ENCODE measurements around the gene LIN7A. TPM values are rescaled to one million over a fixed set of nuclear protein-coding genes. Genes with fewer than 3 reads are reported as not detected.
A peak's percentile ranks its signal among the peaks of the same experiment; 100 is the strongest.

The LIN7A gene
- total and polyA plus RNA-seq, 4 donors: 4.0 to 21.7 (median 6.6) TPM

GRCh38 chr12:80861641-80862378 is 75.9 kb downstream of the LIN7A start:
- no peak for ATAC-seq (ENCODE audit: insufficient read depth, low FRiP score)
- 59 to 71% methylated on average over 2 of the region's 2 CpGs for WGBS, 2 donors

GRCh38 chr12:80860928-80861327 is 76.8 kb downstream of the LIN7A start:
- Histone ChIP-seq H3K9me3 (ENCODE audit: control insufficient read depth in 4 of 4, insufficient read depth in 3 of 4, low read length in 3 of 4) (no peaks in the 10 kb centered on the region), H3K4me3 (no peak overlapping the region), H3K27me3 (ENCODE audit: control insufficient read depth in 3 of 3, insufficient read depth in 3 of 3, low read length in 2 of 3) (no peaks in the 10 kb centered on the region), H3K9ac (ENCODE audit: insufficient read depth in 1 of 2, low read length in 2 of 2) (no peak overlapping the region), H3K27ac (ENCODE audit: low read depth in 1 of 2, low read length in 1 of 2) (no peak overlapping the region), H3K4me1 (ENCODE audit: control insufficient read depth in 5 of 5, insufficient read depth in 5 of 5, low read length in 5 of 5) (peaks cover 0 to 40% (median 8%) of the 10 kb centered on the region in 5 donors), H3K36me3 (ENCODE audit: control insufficient read depth in 4 of 4, insufficient read depth in 4 of 4, low read length in 4 of 4) (no peaks in the 10 kb centered on the region)
- DNase-seq (no peak), ATAC-seq (ENCODE audit: insufficient read depth, low FRiP score) (peak; percentile 27)
- no peak for TF ChIP-seq CTCF (IDR thresholded peaks at IDR 0.05; ENCODE audit: control extremely low read depth, extremely low read depth)
- WGBS, 2 donors: 76 to 86% methylated on average over 5 of the region's 5 CpGs

More at GRCh38 chr12:80861641-80862378, 75.9 kb downstream of the LIN7A start:
- H3K27me3 ChIP-seq (ENCODE audit: control insufficient read depth in 3 of 3, insufficient read depth in 3 of 3, low read length in 2 of 3): no peaks in the 10 kb centered on the region
- no peak for DNase-seq
- H3K4me1 ChIP-seq (ENCODE audit: control insufficient read depth in 5 of 5, insufficient read depth in 5 of 5, low read length in 5 of 5): peaks cover 0 to 40% (median 8%) of the 10 kb centered on the region in 5 donors
- no peaks in the 10 kb centered on the region for H3K36me3 ChIP-seq (ENCODE audit: control insufficient read depth in 4 of 4, insufficient read depth in 4 of 4, low read length in 4 of 4)
- H3K9me3 ChIP-seq (ENCODE audit: control insufficient read depth in 4 of 4, insufficient read depth in 3 of 4, low read length in 3 of 4): no peaks in the 10 kb centered on the region
- H3K27ac ChIP-seq (ENCODE audit: low read depth in 1 of 2, low read length in 1 of 2): no peak overlapping the region
- no peak for TF ChIP-seq CTCF (IDR thresholded peaks at IDR 0.05; ENCODE audit: control extremely low read depth, extremely low read depth)
- H3K4me3 ChIP-seq: no peak overlapping the region
- H3K9ac ChIP-seq (ENCODE audit: insufficient read depth in 1 of 2, low read length in 2 of 2): no peak overlapping the region

- Histone ChIP-seq H3K27ac (ENCODE audit: low read depth in 1 of 2, low read length in 1 of 2) (no peak overlapping the region), H3K4me3 (no peak overlapping the region), H3K36me3 (ENCODE audit: control insufficient read depth in 4 of 4, insufficient read depth in 4 of 4, low read length in 4 of 4) (no peaks in the 10 kb centered on the region), H3K9me3 (ENCODE audit: control insufficient read depth in 4 of 4, insufficient read depth in 3 of 4, low read length in 3 of 4) (no peaks in the 10 kb centered on the region), H3K4me1 (ENCODE audit: control insufficient read depth in 5 of 5, insufficient read depth in 5 of 5, low read length in 5 of 5) (peaks cover 0 to 40% (median 8%) of the 10 kb centered on the region in 5 donors), H3K9ac (ENCODE audit: insufficient read depth in 1 of 2, low read length in 2 of 2) (no peak overlapping the region), H3K27me3 (ENCODE audit: control insufficient read depth in 3 of 3, insufficient read depth in 3 of 3, low read length in 2 of 3) (no peaks in the 10 kb centered on the region)
- ATAC-seq (ENCODE audit: insufficient read depth, low FRiP score) (no peak), DNase-seq (no peak)
- TF ChIP-seq CTCF (IDR thresholded peaks at IDR 0.05; ENCODE audit: control extremely low read depth, extremely low read depth): no peak
- 69 to 86% methylated on average over 2 of the region's 2 CpGs for WGBS, 2 donors
Observed at GRCh38 chr12:80860206-80860605, 77.5 kb downstream of the LIN7A start.

All from lung (tissue), 12 donors.